Thyroid gland (tissue), 4 donors: ENCODE measurements around the gene PHLPP1. TPM values are rescaled to one million over a fixed set of nuclear protein-coding genes. Genes with fewer than 3 reads are reported as not detected.

Source experiments
- DNase-seq, 2 donors: peaks; one replicate each; pipeline ENCODE4 v3.0.0-alpha.2; 2019
- H3K27ac ChIP-seq, 3 donors: fragments of 200-600 bp; sonication (generic); 1 replicate in 2 of 3; 2 replicates in 1 of 3; pipeline ENCODE4 v1.5.1; 2016 to 2019; ENCODE audit warnings: mild to moderate bottlenecking in 1 of 3, moderate library complexity in 1 of 3
- H3K27me3 ChIP-seq: fragments of 200-600 bp; sonication (generic); one replicate; pipeline ENCODE4 v1.5.1; 2019
- H3K36me3 ChIP-seq, 2 donors: fragments of 200-600 bp; sonication (generic); one replicate each; pipeline ENCODE4 v1.5.1; 2016 to 2019
- H3K4me1 ChIP-seq, 2 donors: fragments of 200-600 bp; sonication (generic); one replicate each; pipeline ENCODE4 v1.5.1; 2017 to 2019
- H3K4me3 ChIP-seq, 3 donors: fragments of 200-600 bp; sonication (generic); replicated peaks in 1 of 3; 1 replicate in 2 of 3; 2 replicates in 1 of 3; pipeline ENCODE4 v1.5.1; 2016; ENCODE audit warnings: mild to moderate bottlenecking in 1 of 3
- H3K9me3 ChIP-seq: fragments of 200-600 bp; sonication (generic); one replicate; pipeline ENCODE4 v1.5.1; 2017
- CTCF ChIP-seq, 6 experiments: fragments of 200-600 bp in 3 of 6; fragments of 450-650 bp in 3 of 6; sonication (generic) in 3 of 6; IDR thresholded peaks; one replicate each; pipeline ENCODE4 v1.5.1; 2016 to 2019; ENCODE audit warnings: antibody characterized with exemption in 6 of 6, mild to moderate bottlenecking in 2 of 6, inconsistent platforms in 1 of 6, moderate library complexity in 1 of 6
- POLR2A ChIP-seq, 2 donors: fragments of 450-650 bp; IDR thresholded peaks; one replicate each; pipeline ENCODE4 v1.6.1; 2017; ENCODE audit warnings: antibody characterized with exemption in 2 of 2, mild to moderate bottlenecking in 2 of 2, moderate library complexity in 1 of 2
- WGBS, 2 donors: methylation state at CpG; one replicate each; pipeline ENCODE4 v1.1.5; 2017; 5-methylcytosine and 5-hydroxymethylcytosine counted together
- intact Hi-C: fragments of 100-400 bp; cut with DNase I; formaldehyde crosslinking; loops from one replicate; pipeline ENCODE4 v1.15.1; 2023
- total RNA-seq, 4 donors: library from RNA; depleted of rRNA; stranded (reverse); fragments of >200 nt; gene quantifications; one replicate each; pipeline ENCODE4 v1.2.3, GENCODE V29; 2016

The PHLPP1 gene
- total RNA-seq, 4 donors from 2014 or later, result 14.6 to 22.7 (median 20.4) TPM

DNA sequence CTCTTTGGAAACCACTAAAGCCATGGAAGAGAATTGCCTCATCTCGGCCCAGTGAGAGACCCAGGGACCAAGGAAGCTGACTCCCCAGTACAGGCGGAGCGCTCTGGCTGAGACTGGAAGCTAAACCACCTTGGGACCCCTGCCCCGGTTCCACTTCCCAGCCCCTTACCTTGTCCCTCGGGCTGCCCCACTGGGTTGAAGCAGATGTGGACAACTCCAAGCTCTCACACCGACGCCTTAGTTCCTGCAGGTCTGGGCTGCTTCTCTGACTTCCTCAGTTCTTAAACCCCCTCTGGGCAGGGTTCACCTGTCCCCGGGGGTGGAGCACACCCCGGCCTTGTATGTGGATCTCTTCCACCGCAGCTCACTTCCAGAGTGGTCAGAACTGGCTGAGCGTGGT, 266.2 kb downstream of the PHLPP1 start:
- Histone ChIP-seq H3K9me3 (no peaks in the 10 kb centered on the region), H3K36me3 (peaks cover 7 to 12% of the 10 kb centered on the region in 2 donors), H3K4me3 (no peak overlapping the region), H3K27ac (no peak overlapping the region), H3K27me3 (no peaks in the 10 kb centered on the region), H3K4me1 (peaks cover 4 to 5% of the 10 kb centered on the region in 2 donors)
- no peak for DNase-seq
- intact Hi-C loops, result loop anchor here (5.0 kb wide), 1 partner anchor 269 kb away; no protein-coding TSS in a partner anchor
- WGBS, 2 donors, result 93 to 98% methylated on average over 11 of the region's 11 CpGs
- no peak for TF ChIP-seq CTCF (IDR thresholded peaks at IDR 0.05)

- TF ChIP-seq POLR2A (IDR thresholded peaks at IDR 0.05) (no peak), CTCF (IDR thresholded peaks at IDR 0.05) (peak; percentile 31 to 90 (median 74))
- H3K36me3 ChIP-seq, result peaks cover 7 to 12% of the 10 kb centered on the region in 2 donors
- peak; percentile 63 to 71 for DNase-seq
- WGBS, 2 donors, result 35 to 36% methylated on average over 11 of the region's 11 CpGs
- H3K9me3 ChIP-seq, result no peaks in the 10 kb centered on the region
- no peaks in the 10 kb centered on the region for H3K27me3 ChIP-seq
- H3K27ac ChIP-seq, result no peak overlapping the region
- H3K4me1 ChIP-seq, result peaks cover 4 to 5% of the 10 kb centered on the region in 2 donors
- intact Hi-C loops, result loop anchor here (2.0 to 5.0 kb wide), 2 partner anchors 270 to 396 kb away; no protein-coding TSS in a partner anchor
- no peak overlapping the region for H3K4me3 ChIP-seq
Measured at GRCh38 chr18:62982600-62983251, 267.4 kb downstream of the PHLPP1 start.

DNA sequence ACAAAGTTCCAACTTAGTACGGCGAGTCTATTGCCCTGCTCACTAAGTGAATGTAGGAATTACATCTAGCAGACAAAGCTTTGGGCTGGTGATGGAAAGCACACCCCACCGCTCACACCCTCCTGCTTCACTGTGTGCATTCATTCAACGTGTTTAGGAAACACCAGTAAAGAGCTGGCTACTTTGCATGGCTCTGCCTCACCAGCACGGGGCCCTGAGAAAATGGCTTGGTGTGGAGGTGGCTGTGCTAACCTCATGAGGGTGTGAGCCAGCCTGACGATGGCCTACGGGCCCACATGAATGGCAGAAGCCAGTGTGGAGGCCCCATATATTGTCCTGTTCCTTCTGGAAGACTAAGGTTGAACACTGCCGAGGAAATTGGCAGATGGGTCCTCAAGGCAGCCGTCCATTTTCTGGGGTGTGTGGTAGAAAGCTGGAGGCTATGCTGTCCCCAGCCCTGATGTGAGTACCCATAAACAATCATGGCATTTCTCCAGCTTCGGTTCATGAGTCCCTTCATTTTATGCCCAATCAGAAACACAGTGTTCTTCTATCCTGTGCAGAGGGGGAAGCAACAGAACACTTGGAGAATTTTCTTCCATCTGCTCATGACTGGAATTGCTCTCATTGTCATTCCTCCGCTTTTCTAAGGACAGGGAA, 269.4 kb downstream of the PHLPP1 start:
- Histone ChIP-seq H3K4me3 (no peak overlapping the region), H3K36me3 (no peaks in the 10 kb centered on the region), H3K27me3 (no peaks in the 10 kb centered on the region), H3K27ac (no peak overlapping the region), H3K9me3 (no peaks in the 10 kb centered on the region), H3K4me1 (peaks cover 4 to 5% of the 10 kb centered on the region in 2 donors)
- whole genome bisulfite sequencing, 2 donors, result 89 to 90% methylated on average over 11 of the region's 11 CpGs
- no peak for TF ChIP-seq CTCF (IDR thresholded peaks at IDR 0.05)
- TF ChIP-seq POLR2A (IDR thresholded peaks at IDR 0.05), result no peak
- DNase-seq, result no peak
- intact Hi-C loops, result loop anchor here (5.0 kb wide), 1 partner anchor 272 kb away; no protein-coding TSS in a partner anchor

DNA sequence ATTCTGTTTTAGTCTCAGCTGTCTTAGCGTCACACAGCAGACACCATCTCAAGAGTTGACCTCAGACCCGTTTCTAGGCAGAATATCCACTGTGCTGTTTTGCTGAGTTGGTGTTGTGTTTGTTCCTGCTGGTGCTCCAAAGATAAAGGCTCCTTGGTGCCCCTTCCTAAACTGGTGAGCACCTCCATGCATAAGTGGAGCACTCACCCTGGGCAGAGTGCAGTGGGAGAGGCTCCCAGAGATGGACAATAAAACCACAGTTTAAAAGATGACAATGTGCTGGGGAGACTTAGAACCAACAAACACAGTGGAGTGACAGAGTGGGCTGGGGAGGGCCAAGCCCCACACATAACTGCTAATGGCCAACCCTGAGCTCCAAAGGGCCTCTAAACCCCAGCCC, 271.1 kb downstream of the PHLPP1 start:
- WGBS, 2 donors, result 66 to 67% methylated on average over 2 of the region's 2 CpGs

More for the DNA sequence above, 271.1 kb downstream of the PHLPP1 start:
- H3K36me3 ChIP-seq, result no peaks in the 10 kb centered on the region
- intact Hi-C loops, result no loop called here
- peaks cover 4 to 5% of the 10 kb centered on the region in 2 donors for H3K4me1 ChIP-seq
- no peaks in the 10 kb centered on the region for H3K27me3 ChIP-seq
- TF ChIP-seq CTCF (IDR thresholded peaks at IDR 0.05) (no peak), POLR2A (IDR thresholded peaks at IDR 0.05) (no peak)
- H3K4me3 ChIP-seq, result no peak overlapping the region
- no peaks in the 10 kb centered on the region for H3K9me3 ChIP-seq
- no peak overlapping the region for H3K27ac ChIP-seq
- DNase-seq, result no peak
